Vagina (tissue), 2 donors: ENCODE data around the gene GOLT1B. TPM values are rescaled to one million over a fixed set of nuclear protein-coding genes. Genes with fewer than 3 reads are reported as not detected.

ENCODE experiments used
- DNase-seq, 2 donors: peaks; one replicate each; pipeline ENCODE4 v3.0.0-alpha.2; 2017; ENCODE audit errors: extremely low spot score in 2 of 2
- H3K27ac ChIP-seq: fragments of 200-600 bp; sonication (generic); one replicate; pipeline ENCODE4 v1.5.1; 2019
- H3K27me3 ChIP-seq: fragments of 200-600 bp; sonication (generic); one replicate; pipeline ENCODE4 v1.5.1; 2019
- H3K36me3 ChIP-seq, 2 donors: fragments of 200-600 bp; sonication (generic); one replicate each; pipeline ENCODE4 v1.5.1; 2017 to 2019
- H3K4me1 ChIP-seq: fragments of 200-600 bp; sonication (generic); one replicate; pipeline ENCODE4 v1.5.1; 2019
- H3K4me3 ChIP-seq, 2 donors: fragments of 200-600 bp; sonication (generic); 1 replicate in 1 of 2; 2 replicates in 1 of 2; pipeline ENCODE4 v1.5.1; 2016 to 2019
- H3K9me3 ChIP-seq: fragments of 200-600 bp; sonication (generic); one replicate; pipeline ENCODE4 v1.5.1; 2019
- CTCF ChIP-seq, 3 experiments: fragments of 450-650 bp in 2 of 3; fragments of 200-600 bp in 1 of 3; sonication (generic) in 1 of 3; IDR thresholded peaks; one replicate each; pipeline ENCODE4 v1.5.1; 2017 to 2019; ENCODE audit warnings: antibody characterized with exemption in 3 of 3, mild to moderate bottlenecking in 2 of 3, moderate library complexity in 2 of 3
- POLR2A ChIP-seq, 2 donors: fragments of 450-650 bp; IDR thresholded peaks; one replicate each; pipeline ENCODE4 v1.6.1; 2017; ENCODE audit warnings: antibody characterized with exemption in 2 of 2, mild to moderate bottlenecking in 2 of 2, moderate library complexity in 2 of 2
- POLR2AphosphoS5 ChIP-seq, 2 donors: sonication (generic); formaldehyde crosslinking; IDR thresholded peaks; one replicate each; pipeline ENCODE4 v1.9.0; 2017; ENCODE audit warnings: antibody characterized with exemption in 2 of 2, mild to moderate bottlenecking in 2 of 2, low read depth in 1 of 2; ENCODE audit not compliant: insufficient read depth in 1 of 2
- intact Hi-C: fragments of 100-400 bp; cut with DNase I; formaldehyde crosslinking; loops from one replicate; pipeline ENCODE4 v1.15.1; 2023
- total RNA-seq: library from RNA; depleted of rRNA; stranded (reverse); fragments of >200 nt; gene quantifications from one replicate; pipeline ENCODE4 v1.2.3, GENCODE V29; 2016

The GOLT1B gene
- total RNA-seq, 1 donor from 2014 or later = 12.5 TPM

- H3K36me3 ChIP-seq = no peaks in the 10 kb centered on the region
- H3K9me3 ChIP-seq = no peaks in the 10 kb centered on the region
- no peak for DNase-seq
- H3K4me3 ChIP-seq = no peak overlapping the region
- no peaks in the 10 kb centered on the region for H3K27me3 ChIP-seq
- intact Hi-C loops = no loop called here
- no peaks in the 10 kb centered on the region for H3K4me1 ChIP-seq
- TF ChIP-seq POLR2AphosphoS5 (IDR thresholded peaks at IDR 0.05; ENCODE audit: insufficient read depth in 1 of 2, low read depth in 1 of 2) (no peak), POLR2A (IDR thresholded peaks at IDR 0.05) (no peak)
- no peak overlapping the region for H3K27ac ChIP-seq
Measured at GRCh38 chr12:21541773-21542172, 40.2 kb downstream of the GOLT1B start.

- no peak overlapping the region for H3K27ac ChIP-seq
- H3K4me3 ChIP-seq = no peak overlapping the region
- TF ChIP-seq POLR2AphosphoS5 (IDR thresholded peaks at IDR 0.05; ENCODE audit: insufficient read depth in 1 of 2, low read depth in 1 of 2) (no peak), CTCF (IDR thresholded peaks at IDR 0.05) (no peak), POLR2A (IDR thresholded peaks at IDR 0.05) (no peak)
- DNase-seq = no peak
- H3K27me3 ChIP-seq = no peaks in the 10 kb centered on the region
- H3K36me3 ChIP-seq = no peaks in the 10 kb centered on the region
- H3K4me1 ChIP-seq = no peaks in the 10 kb centered on the region
- intact Hi-C loops = no loop called here
- no peaks in the 10 kb centered on the region for H3K9me3 ChIP-seq
Measured at GRCh38 chr12:21542403-21542802, 40.8 kb downstream of the GOLT1B start.

GRCh38 chr12:21543151-21543550 is 41.6 kb downstream of the GOLT1B start:
- no peaks in the 10 kb centered on the region for H3K36me3 ChIP-seq
- intact Hi-C loops = no loop called here
- H3K4me1 ChIP-seq = no peaks in the 10 kb centered on the region
- no peak for DNase-seq
- TF ChIP-seq POLR2A (IDR thresholded peaks at IDR 0.05) = no peak
- TF ChIP-seq POLR2AphosphoS5 (IDR thresholded peaks at IDR 0.05; ENCODE audit: insufficient read depth in 1 of 2, low read depth in 1 of 2) = no peak
- no peak for TF ChIP-seq CTCF (IDR thresholded peaks at IDR 0.05)
- no peak overlapping the region for H3K27ac ChIP-seq
- H3K9me3 ChIP-seq = no peaks in the 10 kb centered on the region
- H3K4me3 ChIP-seq = no peak overlapping the region
- no peaks in the 10 kb centered on the region for H3K27me3 ChIP-seq

GRCh38 chr12:21545557-21545956 is 44.0 kb downstream of the GOLT1B start:
- H3K27ac ChIP-seq = no peak overlapping the region
- intact Hi-C loops = no loop called here
- H3K9me3 ChIP-seq = no peaks in the 10 kb centered on the region
- no peak for DNase-seq
- TF ChIP-seq POLR2A (IDR thresholded peaks at IDR 0.05) (no peak), CTCF (IDR thresholded peaks at IDR 0.05) (no peak), POLR2AphosphoS5 (IDR thresholded peaks at IDR 0.05; ENCODE audit: insufficient read depth in 1 of 2, low read depth in 1 of 2) (no peak)
- H3K4me1 ChIP-seq = no peaks in the 10 kb centered on the region
- H3K36me3 ChIP-seq = no peaks in the 10 kb centered on the region
- no peak overlapping the region for H3K4me3 ChIP-seq
- H3K27me3 ChIP-seq = no peaks in the 10 kb centered on the region

GRCh38 chr12:21546716-21547115 is 45.1 kb downstream of the GOLT1B start:
- Histone ChIP-seq H3K27me3 (no peaks in the 10 kb centered on the region), H3K27ac (no peak overlapping the region), H3K9me3 (no peaks in the 10 kb centered on the region), H3K4me1 (no peaks in the 10 kb centered on the region), H3K36me3 (no peaks in the 10 kb centered on the region), H3K4me3 (no peak overlapping the region)
- DNase-seq = no peak
- no peak for TF ChIP-seq CTCF (IDR thresholded peaks at IDR 0.05)
- TF ChIP-seq POLR2AphosphoS5 (IDR thresholded peaks at IDR 0.05; ENCODE audit: insufficient read depth in 1 of 2, low read depth in 1 of 2) = no peak
- TF ChIP-seq POLR2A (IDR thresholded peaks at IDR 0.05) = no peak
- intact Hi-C loops = no loop called here
